Measurements from ENCODE around the gene UNC13D. TPM values are rescaled to one million over a fixed set of nuclear protein-coding genes. Genes with fewer than 3 reads are reported as not detected.

The UNC13D gene
- total RNA-seq, 1 donor from 2014 or later = 32.7 TPM

DNA sequence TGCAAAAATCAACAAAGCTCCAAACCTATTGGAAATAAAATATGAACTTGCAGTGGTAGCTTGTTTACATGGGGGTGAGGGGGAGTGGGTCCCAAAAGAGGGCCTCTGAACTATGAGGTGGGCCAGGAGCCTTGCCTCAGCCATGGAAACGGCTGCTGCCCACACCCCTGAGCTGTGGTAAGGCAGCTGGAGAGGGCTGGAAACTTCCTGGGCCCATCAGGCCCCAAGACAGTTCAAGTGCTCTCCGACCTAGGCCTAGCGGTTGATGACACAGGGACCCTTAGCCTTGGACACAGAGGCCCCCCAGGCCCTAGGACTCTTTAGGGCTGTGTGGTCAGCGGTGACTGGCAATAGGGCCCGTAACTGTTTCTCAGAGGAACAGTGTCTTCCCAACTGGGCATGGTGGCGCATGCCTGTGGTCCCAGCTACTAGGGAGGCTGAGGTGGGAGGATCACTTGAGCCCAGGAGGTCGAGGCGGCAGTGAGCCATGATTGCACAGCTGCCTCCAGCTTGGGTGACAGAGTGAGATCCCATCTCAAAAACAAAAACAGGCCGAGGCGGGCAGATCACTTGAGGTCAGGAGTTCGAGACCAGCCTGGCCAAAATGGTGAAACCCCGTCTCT, 18.3 kb downstream of the UNC13D start:
- intact Hi-C loops (cut with DNase I) = no loop called here
- Histone ChIP-seq H3K27me3 (no peaks in the 10 kb centered on the region), H3K4me3 (no peak overlapping the region), H3K9me3 (no peaks in the 10 kb centered on the region), H3K27ac (no peak overlapping the region), H3K4me1 (peaks cover 31% of the 10 kb centered on the region), H3K36me3 (peaks cover 0 to 21% of the 10 kb centered on the region in 2 donors)
- no peak for DNase-seq (ENCODE audit: extremely low spot score in 2 of 2)
- no peak for TF ChIP-seq POLR2A (IDR thresholded peaks at IDR 0.05)
- TF ChIP-seq, protein P1, sequence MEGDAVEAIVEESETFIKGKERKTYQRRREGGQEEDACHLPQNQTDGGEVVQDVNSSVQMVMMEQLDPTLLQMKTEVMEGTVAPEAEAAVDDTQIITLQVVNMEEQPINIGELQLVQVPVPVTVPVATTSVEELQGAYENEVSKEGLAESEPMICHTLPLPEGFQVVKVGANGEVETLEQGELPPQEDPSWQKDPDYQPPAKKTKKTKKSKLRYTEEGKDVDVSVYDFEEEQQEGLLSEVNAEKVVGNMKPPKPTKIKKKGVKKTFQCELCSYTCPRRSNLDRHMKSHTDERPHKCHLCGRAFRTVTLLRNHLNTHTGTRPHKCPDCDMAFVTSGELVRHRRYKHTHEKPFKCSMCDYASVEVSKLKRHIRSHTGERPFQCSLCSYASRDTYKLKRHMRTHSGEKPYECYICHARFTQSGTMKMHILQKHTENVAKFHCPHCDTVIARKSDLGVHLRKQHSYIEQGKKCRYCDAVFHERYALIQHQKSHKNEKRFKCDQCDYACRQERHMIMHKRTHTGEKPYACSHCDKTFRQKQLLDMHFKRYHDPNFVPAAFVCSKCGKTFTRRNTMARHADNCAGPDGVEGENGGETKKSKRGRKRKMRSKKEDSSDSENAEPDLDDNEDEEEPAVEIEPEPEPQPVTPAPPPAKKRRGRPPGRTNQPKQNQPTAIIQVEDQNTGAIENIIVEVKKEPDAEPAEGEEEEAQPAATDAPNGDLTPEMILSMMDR (IDR thresholded peaks at IDR 0.05) = no peak
- TF ChIP-seq POLR2AphosphoS5 (IDR thresholded peaks at IDR 0.05; ENCODE audit: insufficient read depth in 1 of 2, low read depth in 1 of 2) = no peak

GRCh38 chr17:75825149-75825552, 19.1 kb downstream of the UNC13D start:
- intact Hi-C loops (cut with DNase I) = no loop called here
- Histone ChIP-seq H3K36me3 (peaks cover 0 to 28% of the 10 kb centered on the region in 2 donors), H3K9me3 (no peaks in the 10 kb centered on the region), H3K4me1 (peaks cover 31% of the 10 kb centered on the region), H3K4me3 (no peak overlapping the region), H3K27ac (no peak overlapping the region), H3K27me3 (no peaks in the 10 kb centered on the region)
- DNase-seq (ENCODE audit: extremely low spot score in 2 of 2) = no peak
- TF ChIP-seq POLR2A (IDR thresholded peaks at IDR 0.05) (no peak), POLR2AphosphoS5 (IDR thresholded peaks at IDR 0.05; ENCODE audit: insufficient read depth in 1 of 2, low read depth in 1 of 2) (no peak)
- TF ChIP-seq, protein P1 (IDR thresholded peaks at IDR 0.05) = no peak

DNA sequence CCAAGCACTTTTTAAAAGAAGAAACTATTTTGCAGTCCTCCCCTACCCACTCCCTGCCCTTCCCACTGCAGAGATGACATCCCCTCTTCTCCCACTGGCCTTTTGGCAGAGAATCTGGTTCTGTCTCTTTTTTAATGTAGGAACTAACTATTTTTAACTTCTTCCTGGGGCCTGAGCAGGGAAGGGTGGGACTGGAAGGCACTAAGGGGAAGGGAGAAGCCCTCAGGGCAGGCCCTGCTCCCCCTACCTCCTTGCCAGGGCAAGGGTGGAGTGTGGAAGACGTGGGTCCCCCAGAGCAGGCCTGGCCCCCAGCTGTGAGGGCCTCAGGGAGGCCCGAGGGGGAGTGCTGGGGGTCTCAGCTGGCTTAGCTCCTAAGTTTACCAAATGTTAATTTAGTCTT, 19.5 kb downstream of the UNC13D start:
- H3K9me3 ChIP-seq = no peaks in the 10 kb centered on the region
- no peak for DNase-seq (ENCODE audit: extremely low spot score in 2 of 2)
- intact Hi-C loops (cut with DNase I) = no loop called here
- no peaks in the 10 kb centered on the region for H3K27me3 ChIP-seq
- H3K27ac ChIP-seq = no peak overlapping the region
- peaks cover 31% of the 10 kb centered on the region for H3K4me1 ChIP-seq
- H3K36me3 ChIP-seq = peaks cover 0 to 33% of the 10 kb centered on the region in 2 donors
- H3K4me3 ChIP-seq = no peak overlapping the region
- TF ChIP-seq POLR2A (IDR thresholded peaks at IDR 0.05) (no peak), POLR2AphosphoS5 (IDR thresholded peaks at IDR 0.05; ENCODE audit: insufficient read depth in 1 of 2, low read depth in 1 of 2) (no peak)
- TF ChIP-seq, protein P1 (IDR thresholded peaks at IDR 0.05) = no peak

DNA sequence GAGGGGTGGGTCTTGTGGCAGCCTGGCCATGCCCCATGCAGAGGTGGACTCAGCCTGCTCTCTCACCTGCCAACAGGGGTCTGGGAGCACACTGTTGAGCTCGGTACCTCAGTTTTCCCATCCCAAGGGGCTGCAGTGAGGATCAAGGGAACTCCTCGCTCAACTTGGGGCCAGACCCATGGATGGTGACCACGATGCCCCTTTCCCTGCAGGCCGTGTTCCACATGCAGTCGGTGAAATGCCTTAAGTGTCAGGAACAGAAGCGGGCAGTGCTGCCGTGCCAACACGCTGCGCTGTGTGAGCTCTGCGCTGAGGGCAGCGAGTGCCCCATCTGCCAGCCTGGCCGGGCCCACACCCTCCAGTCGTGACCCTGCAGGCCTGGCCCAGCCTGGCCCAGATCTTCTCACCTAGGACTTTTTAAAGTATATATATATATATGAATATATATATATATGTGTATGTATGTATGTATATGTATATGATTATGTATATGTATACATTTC, 20.1 kb downstream of the UNC13D start:
- no peaks in the 10 kb centered on the region for H3K9me3 ChIP-seq
- H3K36me3 ChIP-seq = peaks cover 0 to 39% of the 10 kb centered on the region in 2 donors
- no peak overlapping the region for H3K27ac ChIP-seq
- intact Hi-C loops (cut with DNase I) = no loop called here
- no peaks in the 10 kb centered on the region for H3K27me3 ChIP-seq
- peaks cover 31% of the 10 kb centered on the region for H3K4me1 ChIP-seq
- H3K4me3 ChIP-seq = no peak overlapping the region
- no peak for DNase-seq (ENCODE audit: extremely low spot score in 2 of 2)
- TF ChIP-seq, protein P1 (IDR thresholded peaks at IDR 0.05) = no peak
- no peak for TF ChIP-seq POLR2AphosphoS5 (IDR thresholded peaks at IDR 0.05; ENCODE audit: insufficient read depth in 1 of 2, low read depth in 1 of 2)
- TF ChIP-seq POLR2A (IDR thresholded peaks at IDR 0.05) = no peak
